Left ventricle myocardium inferior (tissue), 1 donor: ENCODE data around the gene OGFOD3. TPM values are rescaled to one million over a fixed set of nuclear protein-coding genes. Genes with fewer than 3 reads are reported as not detected.

Source experiments
- DNase-seq: peaks from one replicate; pipeline ENCODE4 v3.0.0-alpha.2; 2020
- H3K27ac ChIP-seq: fragments of 200-600 bp; replicated peaks from 2 replicates; pipeline ENCODE4 v1.8.0; 2021
- H3K27me3 ChIP-seq: fragments of 200-600 bp; 2 replicates; pipeline ENCODE4 v1.8.0; 2021; ENCODE audit warnings: low read depth
- H3K36me3 ChIP-seq: fragments of 200-600 bp; 2 replicates; pipeline ENCODE4 v1.8.0; 2021
- H3K4me1 ChIP-seq: fragments of 200-600 bp; 2 replicates; pipeline ENCODE4 v1.8.0; 2021
- H3K4me3 ChIP-seq: fragments of 200-600 bp; 2 replicates; pipeline ENCODE4 v1.8.0; 2021; ENCODE audit warnings: mild to moderate bottlenecking, moderate library complexity
- H3K9me3 ChIP-seq: fragments of 200-600 bp; replicated peaks from 2 replicates; pipeline ENCODE4 v1.8.0; 2021
- intact Hi-C: fragments of 100-400 bp; cut with micrococcal nuclease; formaldehyde crosslinking; loops from one replicate; pipeline ENCODE4 v1.11.0; 2022
- total RNA-seq: library from RNA; stranded (reverse); fragmentation: NEBNext Ultra II Directional; extraction: Animal tissue kit (Norgen Biotek cat#: 25700); gene quantifications from one replicate; pipeline ENCODE4 v1.2.1, GENCODE V29; 2021
- TF ChIP-seq, protein P1 (sequence below): fragments of 200-600 bp; IDR thresholded peaks from 2 replicates; pipeline ENCODE4 v1.8.0; 2021; ENCODE audit warnings: antibody characterized with exemption, mild to moderate bottlenecking, borderline replicate concordance
- donor health status: DM: no; HTN: yes; CAD: no; lungs with severe emphysema.

Gene OGFOD3
- total RNA-seq, 1 donor from 2014 or later, result 28.0 TPM

DNA sequence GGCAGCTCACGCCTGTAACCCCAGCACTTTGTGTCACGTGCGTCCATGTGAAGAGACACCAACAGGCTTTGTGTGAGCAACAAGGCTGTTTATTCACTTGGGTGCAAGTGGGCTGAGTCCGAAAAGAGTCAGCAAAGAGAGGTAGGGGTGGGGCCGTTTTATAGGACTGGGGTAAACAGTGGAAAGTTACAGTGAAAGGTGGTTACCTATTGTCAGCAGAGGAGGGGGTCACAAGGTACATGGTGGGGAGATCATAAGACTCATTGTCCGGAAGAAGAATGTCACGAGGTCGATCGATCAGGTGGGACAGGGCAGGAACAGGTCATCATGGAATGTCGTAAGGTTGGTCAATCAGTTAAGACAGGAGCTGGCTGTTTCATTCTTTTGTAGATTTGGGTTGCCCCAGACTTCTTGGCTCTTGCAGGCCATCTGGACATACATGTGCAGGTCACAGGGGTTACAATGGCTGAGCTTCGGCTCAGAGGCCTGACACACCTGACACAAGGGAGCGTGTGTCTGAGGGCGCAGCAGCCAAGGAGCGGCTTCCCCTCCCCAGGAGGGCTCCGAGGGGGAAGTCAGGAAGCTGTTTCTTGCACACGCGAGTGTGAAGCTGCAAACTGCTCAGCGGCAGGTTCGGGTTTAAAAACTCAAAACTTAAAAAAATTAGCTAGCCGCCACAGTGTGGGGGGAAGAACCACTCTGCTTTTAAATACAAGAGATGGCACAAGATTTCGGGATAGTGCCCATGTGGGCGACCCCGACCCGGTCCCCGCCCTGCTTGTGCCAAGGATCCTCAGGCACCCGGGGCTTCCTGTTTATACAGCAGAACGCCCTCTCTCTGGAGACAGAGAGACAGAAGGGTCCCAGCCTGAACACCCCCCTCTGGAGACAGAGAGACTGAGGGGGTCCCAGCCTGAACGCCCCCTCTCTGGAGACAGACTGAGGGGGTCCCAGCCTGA, 71.8 kb downstream of the OGFOD3 start:
- no peak for DNase-seq

DNA sequence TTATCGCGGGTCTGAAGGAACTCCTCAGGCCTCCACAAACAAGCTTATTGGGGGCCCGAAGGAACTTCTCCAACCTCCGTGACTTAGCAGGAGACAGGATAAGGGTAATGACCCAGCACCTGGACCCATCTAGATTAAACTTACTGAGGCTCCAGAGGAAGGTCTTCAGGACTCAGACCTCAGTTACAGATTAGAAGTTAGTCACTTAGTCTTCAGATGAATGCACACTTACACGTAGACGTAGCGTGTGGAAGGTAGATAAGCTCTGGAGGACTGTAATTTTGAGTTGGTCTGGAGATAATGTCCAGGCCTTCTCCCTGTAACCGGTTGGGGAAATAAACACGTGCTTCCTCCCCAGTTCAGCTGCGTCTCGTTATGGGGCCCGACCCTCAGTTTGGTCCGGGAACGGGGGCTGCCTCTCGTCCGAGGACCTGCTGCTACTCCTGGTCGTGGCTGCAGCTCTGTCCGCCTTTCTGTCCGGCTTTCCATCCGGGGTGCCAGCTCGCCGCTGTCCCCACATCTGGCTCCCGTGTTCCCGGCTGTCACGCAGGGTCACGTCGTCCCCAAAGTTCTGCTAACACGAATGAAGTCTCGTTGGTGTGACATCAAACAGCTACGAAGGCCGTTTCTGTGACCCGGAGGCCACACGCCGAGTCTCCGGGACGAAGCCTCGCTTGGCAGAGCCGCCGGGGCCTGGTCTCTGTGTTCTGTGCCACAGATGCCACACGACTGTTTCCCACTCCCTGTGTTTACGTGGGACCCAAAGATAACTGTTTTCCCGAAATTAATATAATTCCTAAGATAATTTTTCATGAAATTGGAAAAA, 73.0 kb downstream of the OGFOD3 start:
- intact Hi-C loops, result no loop called here
- TF ChIP-seq, protein P1, sequence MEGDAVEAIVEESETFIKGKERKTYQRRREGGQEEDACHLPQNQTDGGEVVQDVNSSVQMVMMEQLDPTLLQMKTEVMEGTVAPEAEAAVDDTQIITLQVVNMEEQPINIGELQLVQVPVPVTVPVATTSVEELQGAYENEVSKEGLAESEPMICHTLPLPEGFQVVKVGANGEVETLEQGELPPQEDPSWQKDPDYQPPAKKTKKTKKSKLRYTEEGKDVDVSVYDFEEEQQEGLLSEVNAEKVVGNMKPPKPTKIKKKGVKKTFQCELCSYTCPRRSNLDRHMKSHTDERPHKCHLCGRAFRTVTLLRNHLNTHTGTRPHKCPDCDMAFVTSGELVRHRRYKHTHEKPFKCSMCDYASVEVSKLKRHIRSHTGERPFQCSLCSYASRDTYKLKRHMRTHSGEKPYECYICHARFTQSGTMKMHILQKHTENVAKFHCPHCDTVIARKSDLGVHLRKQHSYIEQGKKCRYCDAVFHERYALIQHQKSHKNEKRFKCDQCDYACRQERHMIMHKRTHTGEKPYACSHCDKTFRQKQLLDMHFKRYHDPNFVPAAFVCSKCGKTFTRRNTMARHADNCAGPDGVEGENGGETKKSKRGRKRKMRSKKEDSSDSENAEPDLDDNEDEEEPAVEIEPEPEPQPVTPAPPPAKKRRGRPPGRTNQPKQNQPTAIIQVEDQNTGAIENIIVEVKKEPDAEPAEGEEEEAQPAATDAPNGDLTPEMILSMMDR, result no peak
- H3K27ac ChIP-seq, result no peak overlapping the region
- no peak overlapping the region for H3K4me3 ChIP-seq
- H3K36me3 ChIP-seq, result no peaks in the 10 kb centered on the region
- H3K4me1 ChIP-seq, result peaks cover 6% of the 10 kb centered on the region
- H3K9me3 ChIP-seq, result no peaks in the 10 kb centered on the region
- no peak for DNase-seq
- peaks cover 15% of the 10 kb centered on the region for H3K27me3 ChIP-seq

More for the DNA sequence above, 71.8 kb downstream of the OGFOD3 start:
- no peak overlapping the region for H3K4me3 ChIP-seq
- no peaks in the 10 kb centered on the region for H3K9me3 ChIP-seq
- intact Hi-C loops, result no loop called here
- peaks cover 6% of the 10 kb centered on the region for H3K4me1 ChIP-seq
- TF ChIP-seq, protein P1, result no peak
- H3K36me3 ChIP-seq, result no peaks in the 10 kb centered on the region
- no peak overlapping the region for H3K27ac ChIP-seq
- H3K27me3 ChIP-seq, result peaks cover 15% of the 10 kb centered on the region

DNA sequence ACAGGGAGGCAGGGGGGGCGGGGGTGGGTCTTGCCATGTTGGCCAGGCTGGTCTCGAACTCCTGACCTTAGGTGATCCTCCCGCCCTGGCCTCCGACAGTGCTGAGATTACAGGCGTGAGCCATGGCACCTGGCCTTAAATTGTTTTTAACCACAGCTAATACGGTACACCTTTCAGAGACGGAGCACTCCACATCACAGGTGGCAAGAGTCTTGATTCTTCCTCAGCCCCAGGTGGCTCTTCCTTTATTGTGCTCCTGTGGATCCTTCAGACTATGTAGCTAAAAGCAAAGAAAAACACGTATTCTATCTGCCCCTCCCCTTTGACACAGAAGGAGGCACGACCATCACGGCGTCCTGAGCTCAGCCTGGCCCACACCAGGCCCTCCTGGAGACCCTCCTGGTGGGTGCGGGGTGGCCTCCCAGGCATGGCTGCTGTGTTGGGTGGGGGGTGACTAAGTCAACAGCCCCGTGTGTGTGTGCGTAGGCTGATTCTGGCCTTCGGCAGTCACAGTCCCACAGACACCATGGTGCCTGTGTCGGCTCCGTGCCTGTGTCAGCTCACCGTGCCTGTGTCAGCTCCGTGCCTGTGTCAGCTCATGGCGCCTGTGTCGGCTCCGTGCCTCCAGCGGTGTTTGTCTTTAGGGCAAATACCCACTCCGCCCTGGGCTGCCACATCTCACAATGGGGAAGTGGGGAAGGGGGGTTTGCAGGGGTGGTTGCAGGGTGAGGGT, 74.0 kb downstream of the OGFOD3 start:
- Histone ChIP-seq H3K4me1 (peaks cover 7% of the 10 kb centered on the region), H3K27ac (no peak overlapping the region), H3K4me3 (no peak overlapping the region), H3K27me3 (peaks cover 15% of the 10 kb centered on the region), H3K9me3 (no peaks in the 10 kb centered on the region), H3K36me3 (no peaks in the 10 kb centered on the region)
- TF ChIP-seq, protein P1, result no peak
- intact Hi-C loops, result no loop called here
- no peak for DNase-seq

DNA sequence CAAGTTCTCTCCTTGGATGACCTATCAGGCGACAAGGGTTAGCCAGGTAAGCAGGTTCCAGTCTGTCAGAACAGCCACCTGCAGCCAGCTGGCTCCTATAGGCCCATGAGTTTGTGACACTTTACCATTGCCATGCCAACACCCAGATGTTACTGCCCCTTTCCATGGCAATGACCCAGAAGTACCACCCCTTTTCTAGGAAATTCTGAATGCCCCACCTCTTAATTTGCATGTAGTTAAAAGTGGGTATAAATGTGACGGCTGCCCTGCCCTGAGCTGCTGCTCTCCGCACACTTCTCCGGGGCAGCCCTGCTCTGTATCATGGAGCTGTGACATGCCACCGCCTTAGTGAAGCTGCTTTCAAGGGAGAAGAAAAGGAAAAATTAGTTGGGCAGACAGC, 74.8 kb downstream of the OGFOD3 start:
- DNase-seq, result no peak
- H3K27ac ChIP-seq, result no peak overlapping the region
- TF ChIP-seq, protein P1, result no peak
- no peaks in the 10 kb centered on the region for H3K36me3 ChIP-seq
- no peak overlapping the region for H3K4me3 ChIP-seq
- H3K4me1 ChIP-seq, result peaks cover 12% of the 10 kb centered on the region
- no peaks in the 10 kb centered on the region for H3K9me3 ChIP-seq
- H3K27me3 ChIP-seq, result peaks cover 15% of the 10 kb centered on the region
- intact Hi-C loops, result no loop called here
